WTC11 (cell line): Measurements from ENCODE around the gene ARHGAP6.

Experiments used
- TF ChIP-seq, protein P1 (sequence below): fragments of 200-600 bp; IDR thresholded peaks from 2 replicates; pipeline ENCODE4 v1.8.0; 2022; ENCODE audit warnings: antibody characterized with exemption
- TF ChIP-seq, protein P2 (sequence below): sonication (generic); formaldehyde crosslinking; IDR thresholded peaks from 2 replicates; pipeline ENCODE4 v1.8.0; 2022; ENCODE audit warnings: mild to moderate bottlenecking, missing genetic modification reagents

DNA sequence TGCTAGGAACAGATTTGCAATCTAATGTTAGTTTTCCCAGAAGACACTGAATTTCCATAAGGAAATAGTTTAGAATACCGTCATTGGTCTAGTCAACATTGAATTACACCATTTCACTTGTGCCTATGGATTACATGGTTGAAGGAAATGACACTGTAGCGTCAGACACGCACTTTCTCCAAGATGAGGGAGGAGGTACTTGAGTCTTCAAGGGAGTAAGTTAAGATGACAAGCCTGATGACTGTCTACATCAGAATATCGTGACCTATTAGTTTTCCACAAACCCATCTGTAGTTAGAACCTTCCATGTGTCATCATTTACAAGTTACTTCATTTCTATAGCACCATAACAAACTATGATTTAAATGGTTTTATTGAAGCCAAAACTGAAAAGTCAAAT is 218.8 kb downstream of the ARHGAP6 start:
- TF ChIP-seq, protein P1, sequence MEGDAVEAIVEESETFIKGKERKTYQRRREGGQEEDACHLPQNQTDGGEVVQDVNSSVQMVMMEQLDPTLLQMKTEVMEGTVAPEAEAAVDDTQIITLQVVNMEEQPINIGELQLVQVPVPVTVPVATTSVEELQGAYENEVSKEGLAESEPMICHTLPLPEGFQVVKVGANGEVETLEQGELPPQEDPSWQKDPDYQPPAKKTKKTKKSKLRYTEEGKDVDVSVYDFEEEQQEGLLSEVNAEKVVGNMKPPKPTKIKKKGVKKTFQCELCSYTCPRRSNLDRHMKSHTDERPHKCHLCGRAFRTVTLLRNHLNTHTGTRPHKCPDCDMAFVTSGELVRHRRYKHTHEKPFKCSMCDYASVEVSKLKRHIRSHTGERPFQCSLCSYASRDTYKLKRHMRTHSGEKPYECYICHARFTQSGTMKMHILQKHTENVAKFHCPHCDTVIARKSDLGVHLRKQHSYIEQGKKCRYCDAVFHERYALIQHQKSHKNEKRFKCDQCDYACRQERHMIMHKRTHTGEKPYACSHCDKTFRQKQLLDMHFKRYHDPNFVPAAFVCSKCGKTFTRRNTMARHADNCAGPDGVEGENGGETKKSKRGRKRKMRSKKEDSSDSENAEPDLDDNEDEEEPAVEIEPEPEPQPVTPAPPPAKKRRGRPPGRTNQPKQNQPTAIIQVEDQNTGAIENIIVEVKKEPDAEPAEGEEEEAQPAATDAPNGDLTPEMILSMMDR, result no peak
- TF ChIP-seq, protein P2, sequence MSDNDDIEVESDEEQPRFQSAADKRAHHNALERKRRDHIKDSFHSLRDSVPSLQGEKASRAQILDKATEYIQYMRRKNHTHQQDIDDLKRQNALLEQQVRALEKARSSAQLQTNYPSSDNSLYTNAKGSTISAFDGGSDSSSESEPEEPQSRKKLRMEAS (CRISPR knock-in tag), result no peak
